Fibroblast of peridontal ligament (primary cell): ENCODE measurements around the gene WDR87.
"Not testable (repeated sequence)": the region's sequence is repeated elsewhere in the genome, so short reads cannot be mapped to it uniquely, and the experiment has no call there.

ENCODE experiments used
- DNase-seq: peaks from one replicate; pipeline ENCODE4 v3.0.0-alpha.2; 2010; ENCODE audit errors: extremely low read depth

Gene WDR87

DNA sequence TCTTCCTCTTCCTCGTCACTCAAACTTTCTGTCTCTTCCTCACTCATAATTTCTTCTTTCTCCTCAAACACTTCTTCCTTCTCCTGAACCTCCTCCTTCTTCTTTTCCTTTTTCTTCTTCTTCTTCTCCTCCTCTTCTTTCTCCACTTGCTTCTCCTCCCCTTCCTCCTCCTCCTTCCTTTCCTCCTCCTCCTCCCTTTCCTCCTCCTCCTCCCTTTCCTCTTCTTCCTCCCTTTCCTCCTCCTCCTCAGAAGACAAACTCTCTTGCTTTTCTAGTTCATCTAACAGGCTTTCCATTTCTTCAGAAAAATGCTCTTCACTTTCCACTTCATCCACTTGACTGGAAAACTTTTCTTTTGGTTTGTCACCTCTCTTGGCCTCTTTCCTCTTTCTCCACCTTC is 19.8 kb downstream of the WDR87 start:
- DNase-seq = no peak

DNA sequence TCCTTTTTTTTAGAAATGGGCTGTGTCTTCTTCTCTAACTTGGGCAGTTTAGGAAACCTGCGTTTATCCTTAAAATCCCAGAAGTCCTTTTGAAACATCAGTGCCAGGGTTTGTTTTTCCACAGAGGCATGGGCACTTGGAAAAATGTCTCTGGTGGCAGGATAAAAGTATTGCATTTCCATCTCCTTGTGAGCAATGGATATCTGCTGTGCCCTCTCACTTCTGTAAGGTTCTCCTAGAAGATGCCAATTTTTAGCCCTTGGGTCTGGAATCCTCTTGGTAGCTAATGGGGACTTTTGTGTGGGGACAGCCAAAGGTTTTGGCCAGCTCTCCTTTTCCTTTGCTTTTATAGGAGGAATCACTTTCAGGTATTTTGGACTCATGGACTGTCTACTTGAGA is 21.0 kb downstream of the WDR87 start:
- no peak for DNase-seq

- no peak for DNase-seq
These were observed 29.2 kb downstream of the WDR87 start for GRCh38 chr19:37877147-37877546.

GRCh38 chr19:37876032-37876431 is 30.4 kb downstream of the WDR87 start:
- no peak for DNase-seq

DNA sequence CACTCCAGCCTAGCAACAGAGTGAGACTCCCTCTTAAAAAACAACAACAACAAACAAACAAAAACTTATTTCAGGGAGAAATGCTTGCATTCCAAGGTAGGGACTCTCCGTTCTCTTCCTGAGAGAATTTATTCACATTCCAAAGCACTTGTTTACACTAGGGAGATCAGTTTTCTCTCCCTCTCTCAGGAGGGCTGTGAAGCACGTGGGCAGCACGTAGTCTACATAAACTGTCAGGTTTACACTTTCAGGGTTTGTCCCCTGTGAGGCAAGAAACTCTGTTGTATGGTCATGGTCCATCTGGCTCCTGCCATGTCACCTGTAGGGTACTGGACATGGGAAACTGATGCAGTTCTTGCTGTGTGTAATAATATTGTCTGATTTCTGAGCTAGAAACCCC is 31.6 kb downstream of the WDR87 start:
- no peak for DNase-seq

DNA sequence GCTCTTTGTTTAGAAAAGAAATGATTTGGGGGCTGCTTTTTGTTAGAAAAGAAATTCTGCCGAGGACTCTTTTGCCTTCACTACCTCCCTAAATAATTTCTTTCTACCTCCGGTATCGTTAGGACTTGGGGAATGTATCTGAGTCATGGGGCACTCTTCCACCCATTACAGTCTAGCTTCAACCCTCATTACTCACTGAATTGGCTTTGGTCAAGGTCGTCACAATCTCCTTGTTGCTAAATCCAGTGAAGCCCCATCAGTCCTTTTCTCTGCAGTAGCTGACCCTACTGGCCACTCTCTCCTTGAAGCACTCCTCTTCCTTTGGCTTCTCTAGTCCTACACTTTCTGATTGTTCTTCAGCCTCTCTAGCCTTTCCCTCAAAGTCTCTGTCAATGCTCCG is 34.0 kb downstream of the WDR87 start:
- no peak for DNase-seq

DNA sequence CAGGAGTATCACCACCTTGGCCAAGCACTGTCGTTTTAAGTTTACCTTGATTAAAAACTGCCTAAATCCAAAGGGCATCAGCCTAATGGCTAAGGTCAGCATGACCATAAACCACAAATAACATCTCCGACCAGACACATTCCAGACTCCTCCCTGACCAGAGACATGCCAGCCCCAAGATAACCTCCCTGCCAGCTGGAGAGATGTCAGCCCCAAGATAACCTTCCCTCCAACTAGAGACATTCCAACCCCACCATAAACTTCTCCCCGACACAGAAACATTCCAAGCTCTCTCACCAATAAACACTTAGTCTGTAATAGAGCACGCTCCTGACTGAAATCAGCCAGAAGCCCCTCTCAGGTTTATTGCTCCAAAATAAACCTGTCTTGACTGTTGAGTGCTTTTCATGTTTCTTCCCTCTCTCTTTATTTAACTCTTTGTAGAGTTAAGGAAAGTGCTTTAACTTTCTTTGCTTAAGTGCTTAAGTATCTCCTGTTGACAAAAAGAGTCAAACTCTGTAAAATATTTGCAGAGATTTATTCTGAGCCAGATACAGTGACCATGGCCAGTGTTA is 36.5 kb downstream of the WDR87 start:
- DNase-seq = no peak

GRCh38 chr19:37867831-37868230 is 38.6 kb downstream of the WDR87 start:
- peak; percentile 70 for DNase-seq

DNA sequence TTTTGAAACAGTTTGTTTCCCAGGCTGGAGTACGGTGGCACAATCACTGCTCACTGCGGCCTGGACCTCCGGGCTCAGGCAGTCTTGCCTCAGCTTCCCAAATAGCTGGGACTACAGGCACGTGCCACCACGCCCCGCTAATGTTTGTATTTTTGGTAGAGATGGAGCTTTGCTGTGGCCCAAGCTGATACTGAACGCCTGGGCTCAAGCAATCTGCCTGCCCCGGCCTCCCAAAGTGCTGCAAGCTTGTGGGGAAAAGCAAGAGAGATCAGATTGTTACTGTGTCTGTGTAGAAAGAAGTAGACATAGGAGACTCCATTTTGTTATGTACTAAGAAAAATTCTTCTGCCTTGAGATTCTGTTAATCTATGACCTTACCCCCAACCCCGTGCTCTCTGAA is 40.5 kb downstream of the WDR87 start:
- not testable (repeated sequence) for DNase-seq

- DNase-seq = no peak
These were observed 41.9 kb downstream of the WDR87 start for GRCh38 chr19:37864501-37864900.

DNA sequence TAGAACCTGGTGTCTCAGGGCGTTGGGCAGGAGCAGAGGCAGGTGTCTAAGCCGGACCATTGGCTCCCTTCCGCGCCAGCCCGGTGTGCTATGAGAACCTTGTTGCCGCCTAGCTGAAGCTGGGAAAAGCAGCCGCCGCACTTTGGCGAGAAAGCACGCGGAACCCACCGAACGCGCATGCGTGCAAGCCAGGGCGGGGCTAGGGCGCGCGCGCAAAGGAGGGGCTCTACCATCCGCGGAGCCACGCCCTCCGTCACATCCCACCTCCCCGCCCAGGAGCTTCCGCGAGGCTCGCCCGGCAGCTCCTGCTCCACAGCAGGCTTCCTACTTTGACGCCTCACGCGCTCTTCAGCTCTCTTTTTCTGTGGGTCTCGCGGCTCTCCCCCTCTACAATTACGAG is 51.3 kb downstream of the WDR87 start:
- peak; percentile 8 for DNase-seq

GRCh38 chr19:37845932-37846331 is 60.5 kb downstream of the WDR87 start:
- DNase-seq = peak; percentile 1
